Lower lobe of right lung (tissue), 2 donors: ENCODE measurements around the gene SOX6. TPM values are rescaled to one million over a fixed set of nuclear protein-coding genes. Genes with fewer than 3 reads are reported as not detected.

Source experiments
- ATAC-seq, 2 donors: fragments of 200-7000 bp; cut with Tn5 transposase; one replicate each; pipeline ENCODE4 v1.9.1; 2020 to 2022; ENCODE audit warnings: mild to moderate bottlenecking in 2 of 2, moderate library complexity in 2 of 2
- DNase-seq: peaks from one replicate; pipeline ENCODE4 v3.0.0-alpha.2; 2020
- H3K27ac ChIP-seq: fragments of 200-600 bp; one replicate; pipeline ENCODE4 v1.8.0; 2022
- H3K27me3 ChIP-seq: fragments of 200-600 bp; one replicate; pipeline ENCODE4 v1.8.0; 2022; ENCODE audit warnings: low read depth
- H3K36me3 ChIP-seq: fragments of 200-600 bp; one replicate; pipeline ENCODE4 v1.8.0; 2022; ENCODE audit warnings: mild to moderate bottlenecking
- H3K4me1 ChIP-seq: fragments of 200-600 bp; one replicate; pipeline ENCODE4 v1.8.0; 2022
- H3K4me3 ChIP-seq: fragments of 200-600 bp; one replicate; pipeline ENCODE4 v1.8.0; 2022; ENCODE audit warnings: mild to moderate bottlenecking
- H3K9me3 ChIP-seq: fragments of 200-600 bp; one replicate; pipeline ENCODE4 v1.8.0; 2022
- CTCF ChIP-seq: fragments of 200-600 bp; IDR thresholded peaks from one replicate; pipeline ENCODE4 v1.8.0; 2022; ENCODE audit warnings: antibody characterized with exemption, mild to moderate bottlenecking
- intact Hi-C: fragments of 100-400 bp; cut with DNase I; formaldehyde crosslinking; loops from one replicate; pipeline ENCODE4 v1.11.0; 2022
- total RNA-seq: library from RNA; stranded (reverse); fragmentation: NEBNext Ultra II Directional; extraction: Animal tissue kit (Norgen Biotek cat#: 25700); gene quantifications from one replicate; pipeline ENCODE4 v1.2.1, GENCODE V29; 2021
- donor health status: DM: no; HTN: yes; CAD: no; lungs with severe emphysema.

Gene SOX6
- total RNA-seq, 1 donor from 2014 or later = 4.8 TPM

- no peak for ATAC-seq
- Histone ChIP-seq H3K4me1 (no peaks in the 10 kb centered on the region), H3K4me3 (no peak overlapping the region), H3K27me3 (no peaks in the 10 kb centered on the region), H3K27ac (no peak overlapping the region), H3K9me3 (no peaks in the 10 kb centered on the region), H3K36me3 (no peaks in the 10 kb centered on the region)
- intact Hi-C loops = no loop called here
- DNase-seq = no peak
- TF ChIP-seq CTCF = no peak
These were observed 28.8 kb upstream of the SOX6 start for GRCh38 chr11:16385099-16385498.

GRCh38 chr11:16382638-16383380 is 26.5 kb upstream of the SOX6 start:
- H3K27ac ChIP-seq = no peak overlapping the region
- H3K4me1 ChIP-seq = no peaks in the 10 kb centered on the region
- no peaks in the 10 kb centered on the region for H3K27me3 ChIP-seq
- TF ChIP-seq CTCF = no peak
- no peak for DNase-seq
- H3K36me3 ChIP-seq = no peaks in the 10 kb centered on the region
- intact Hi-C loops = no loop called here
- no peaks in the 10 kb centered on the region for H3K9me3 ChIP-seq
- no peak for ATAC-seq
- H3K4me3 ChIP-seq = no peak overlapping the region

- Histone ChIP-seq H3K27me3 (no peaks in the 10 kb centered on the region), H3K36me3 (no peaks in the 10 kb centered on the region), H3K27ac (no peak overlapping the region), H3K4me3 (no peak overlapping the region), H3K9me3 (no peaks in the 10 kb centered on the region), H3K4me1 (no peaks in the 10 kb centered on the region)
- intact Hi-C loops = no loop called here
- ATAC-seq = no peak
- DNase-seq = no peak
- no peak for TF ChIP-seq CTCF
These were observed 25.8 kb upstream of the SOX6 start for GRCh38 chr11:16382186-16382585.

GRCh38 chr11:16380941-16381568 is 24.7 kb upstream of the SOX6 start:
- Histone ChIP-seq H3K36me3 (no peaks in the 10 kb centered on the region), H3K9me3 (no peaks in the 10 kb centered on the region), H3K4me1 (no peaks in the 10 kb centered on the region), H3K27me3 (no peaks in the 10 kb centered on the region), H3K4me3 (no peak overlapping the region), H3K27ac (no peak overlapping the region)
- ATAC-seq (no peak), DNase-seq (no peak)
- TF ChIP-seq CTCF = no peak
- intact Hi-C loops = no loop called here

- TF ChIP-seq CTCF = no peak
- Histone ChIP-seq H3K27me3 (no peaks in the 10 kb centered on the region), H3K9me3 (no peaks in the 10 kb centered on the region), H3K27ac (no peak overlapping the region), H3K4me1 (no peaks in the 10 kb centered on the region), H3K4me3 (no peak overlapping the region), H3K36me3 (no peaks in the 10 kb centered on the region)
- ATAC-seq (no peak), DNase-seq (no peak)
- intact Hi-C loops = no loop called here
These were observed 22.6 kb upstream of the SOX6 start for GRCh38 chr11:16378906-16379305.
